ENCODE measurements around the gene DGKH. TPM values are rescaled to one million over a fixed set of nuclear protein-coding genes. Genes with fewer than 3 reads are reported as not detected.

The DGKH gene
- total and polyA plus RNA-seq, 9 of the 15 experiments (the other 6 are each of a cell fraction or from before 2014, with no cell fraction given): 0.38 to 4.4 (median 3.1) TPM

GRCh38 chr13:42107421-42107820 lies 59.0 kb downstream of the DGKH start (continued):
- no peak for TF ChIP-seq HEY1 (CRISPR knock-in tag; IDR thresholded peaks at IDR 0.05; ENCODE audit: borderline replicate concordance)

DNA sequence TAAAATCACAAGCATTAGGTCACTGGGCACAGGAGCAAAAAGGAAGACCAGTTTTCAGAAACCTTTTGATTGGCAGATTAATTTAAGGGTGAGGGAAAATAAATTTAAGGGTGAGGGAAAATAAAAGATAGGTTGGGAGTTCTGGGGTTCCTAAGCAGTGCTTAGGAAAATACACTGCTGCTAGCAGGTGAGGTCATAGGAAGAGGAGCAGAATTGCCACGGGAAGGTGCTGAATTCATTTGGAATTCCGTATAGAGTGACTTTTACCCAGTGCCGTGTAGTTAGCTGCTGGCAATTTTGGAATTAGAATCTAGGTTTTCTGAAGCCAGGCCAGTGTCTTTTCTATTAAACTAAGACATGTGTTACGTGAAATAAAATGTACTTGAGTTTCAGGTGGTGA lies 59.8 kb downstream of the DGKH start:
- in situ Hi-C loops (cut with MboI): loop anchor here (25.0 kb wide), 1 partner anchor 696 kb away; no protein-coding TSS in a partner anchor
- ChIA-PET POLR2A (no interaction called here), CTCF (ENCODE audit: low intra/inter-chr PET ratio) (no interaction called here)
- Histone ChIP-seq H3K79me2 (ENCODE audit: control insufficient read depth, insufficient read depth, low read length) (no peaks in the 10 kb centered on the region), H3K4me1 (replicated peaks in 1 of 2; ENCODE audit: control insufficient read depth in 2 of 2, insufficient read depth in 2 of 2, low read length in 2 of 2) (peaks cover 0 to 6% of the 10 kb centered on the region in 2 experiments; a peak in 1 of 5 replicates), H3K36me3 (ENCODE audit: control insufficient read depth, insufficient read depth, low read length) (no peaks in the 10 kb centered on the region), H4K20me1 (replicated peaks; ENCODE audit: control insufficient read depth, insufficient read depth, low read length) (peaks cover 6% of the 10 kb centered on the region; the same call in 1 of the 2 replicates), H3K4me3 (no peak overlapping the region), H3K9me3 (replicated peaks; ENCODE audit: control insufficient read depth, insufficient read depth, low read depth, low read length) (no peaks in the 10 kb centered on the region), H3K9ac (ENCODE audit: insufficient read depth in 1 of 2, low read depth in 2 of 2, low read length in 2 of 2) (no peak overlapping the region), H3K4me2 (ENCODE audit: insufficient read depth, low read length) (no peak overlapping the region), H3K27me3 (ENCODE audit: control insufficient read depth in 2 of 2, insufficient read depth in 2 of 2, low read length in 2 of 2) (no peaks in the 10 kb centered on the region), H3K27ac (ENCODE audit: extremely low read depth, low read depth, low read length) (no peak overlapping the region), H2AFZ (ENCODE audit: low read depth, low read length) (no peak overlapping the region), H3K9me1 (ENCODE audit: control insufficient read depth, insufficient read depth, low read length) (no peaks in the 10 kb centered on the region)
- intact Hi-C loops (cut with micrococcal nuclease): no loop called here
- DNase-seq (ENCODE audit: extremely low read depth in 1 of 4, low spot score in 3 of 4) (no peak), FAIRE-seq (no peak), ATAC-seq (no peak)
- BruUV-seq (replicated peaks): no TSS peak
- 45% methylated on average over 4 of the region's 4 CpGs for WGBS (ENCODE audit: insufficient coverage, low coverage, missing lambda C conversion rate)
- TF ChIP-seq ELF4 (CRISPR knock-in tag; IDR thresholded peaks at IDR 0.05): no peak
- TF ChIP-seq, protein P1, sequence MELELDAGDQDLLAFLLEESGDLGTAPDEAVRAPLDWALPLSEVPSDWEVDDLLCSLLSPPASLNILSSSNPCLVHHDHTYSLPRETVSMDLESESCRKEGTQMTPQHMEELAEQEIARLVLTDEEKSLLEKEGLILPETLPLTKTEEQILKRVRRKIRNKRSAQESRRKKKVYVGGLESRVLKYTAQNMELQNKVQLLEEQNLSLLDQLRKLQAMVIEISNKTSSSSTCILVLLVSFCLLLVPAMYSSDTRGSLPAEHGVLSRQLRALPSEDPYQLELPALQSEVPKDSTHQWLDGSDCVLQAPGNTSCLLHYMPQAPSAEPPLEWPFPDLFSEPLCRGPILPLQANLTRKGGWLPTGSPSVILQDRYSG (tag; conservative IDR thresholded peaks at IDR 0.05; ENCODE audit: low read depth): no peak
- TF ChIP-seq ZNF239 (CRISPR knock-in tag; IDR thresholded peaks at IDR 0.05): no peak
- no peak for TF ChIP-seq SMARCE1 (IDR thresholded peaks at IDR 0.05)
- no peak for TF ChIP-seq JUN (IDR thresholded peaks at IDR 0.05; ENCODE audit: borderline replicate concordance, low read depth, low read length)
- TF ChIP-seq JUN (CRISPR knock-in tag; IDR thresholded peaks at IDR 0.05; ENCODE audit: borderline replicate concordance): no peak
- no peak for TF ChIP-seq ZNF639 (CRISPR knock-in tag; conservative IDR thresholded peaks at IDR 0.05 in 1 of 2, IDR thresholded peaks at IDR 0.05 in 1 of 2)
- TF ChIP-seq TFE3 (CRISPR knock-in tag; IDR thresholded peaks at IDR 0.05): no peak

Measured in K562 (cell line).